Fibroblast of villous mesenchyme (primary cell): ENCODE measurements around the gene EML2. TPM values are rescaled to one million over a fixed set of nuclear protein-coding genes. Genes with fewer than 3 reads are reported as not detected.

Source experiments
- DNase-seq: peaks from one replicate; pipeline ENCODE4 v3.0.0-alpha.2; 2010; ENCODE audit warnings: low read depth
- H3K4me3 ChIP-seq: 2 replicates; pipeline ENCODE4 v1.5.1; 2011; ENCODE audit warnings: low read depth, mild to moderate bottlenecking, low read length
- CTCF ChIP-seq: IDR thresholded peaks from 2 replicates; pipeline ENCODE4 v1.5.1; 2012; ENCODE audit warnings: low read depth, mild to moderate bottlenecking, low read length; ENCODE audit not compliant: insufficient read depth
- total RNA-seq: library from RNA; depleted of rRNA; stranded (reverse); fragments of >200 nt; gene quantifications from 2 replicates; pipeline ENCODE4 v1.2.3, GENCODE V29; 2012

Gene EML2
- total RNA-seq, 1 donor, result 31.5 TPM

- TF ChIP-seq CTCF, result no peak
- H3K4me3 ChIP-seq, result no peak overlapping the region
- DNase-seq, result peak; percentile 16
Observed at GRCh38 chr19:45653634-45654033, 14.4 kb upstream of the EML2 start.

- H3K4me3 ChIP-seq, result no peak overlapping the region
- no peak for DNase-seq
- TF ChIP-seq CTCF, result no peak
Observed at GRCh38 chr19:45650722-45651121, 11.5 kb upstream of the EML2 start.

GRCh38 chr19:45646345-45646698, 7.1 kb upstream of the EML2 start:
- no peak for DNase-seq
- peak overlapping the region; percentile 62 for H3K4me3 ChIP-seq
- TF ChIP-seq CTCF, result no peak

- peak; percentile 94 for DNase-seq
- peak overlapping the region; percentile 62 for H3K4me3 ChIP-seq
- TF ChIP-seq CTCF, result no peak
Observed at GRCh38 chr19:45645631-45646344, 6.6 kb upstream of the EML2 start.

- TF ChIP-seq CTCF, result no peak
- H3K4me3 ChIP-seq, result peak overlapping the region; percentile 62
- DNase-seq, result no peak
Observed at GRCh38 chr19:45645068-45645630, 6.0 kb upstream of the EML2 start.

GRCh38 chr19:45643927-45644771, 5.0 kb upstream of the EML2 start:
- DNase-seq, result no peak
- no peak overlapping the region for H3K4me3 ChIP-seq
- TF ChIP-seq CTCF, result no peak
